H9 (cell line): Measurements from ENCODE around the gene GNRHR. TPM values are rescaled to one million over a fixed set of nuclear protein-coding genes. Genes with fewer than 3 reads are reported as not detected.

Experiments used
- DNase-seq: peaks from one replicate; pipeline ENCODE4 v3.0.0-alpha.2; 2017
- H2AFZ ChIP-seq: one replicate; pipeline ENCODE4 v1.6.1; 2013; ENCODE audit warnings: mild to moderate bottlenecking, low read length, control low read depth, moderate library complexity
- H2AK5ac ChIP-seq: 2 replicates; pipeline ENCODE4 v1.6.1; 2013; ENCODE audit warnings: low read length, control low read depth, mixed read lengths; ENCODE audit not compliant: insufficient read length
- H2BK120ac ChIP-seq: one replicate; pipeline ENCODE4 v1.6.1; 2013; ENCODE audit warnings: low read depth, mild to moderate bottlenecking, low read length, control low read depth, inconsistent platforms; ENCODE audit not compliant: poor library complexity, severe bottlenecking
- H2BK12ac ChIP-seq: 2 replicates; pipeline ENCODE4 v1.6.1; 2013; ENCODE audit warnings: low read length, control low read depth, mixed read lengths, low read depth; ENCODE audit not compliant: insufficient read length
- H2BK15ac ChIP-seq: 2 replicates; pipeline ENCODE4 v1.6.1; 2013; ENCODE audit warnings: low read depth, low read length, control low read depth
- H2BK20ac ChIP-seq: one replicate; pipeline ENCODE4 v1.6.1; 2013; ENCODE audit warnings: low read depth, mild to moderate bottlenecking, low read length, control low read depth, inconsistent platforms; ENCODE audit not compliant: poor library complexity, severe bottlenecking
- H2BK5ac ChIP-seq: 2 replicates; pipeline ENCODE4 v1.6.1; 2013; ENCODE audit warnings: low read length, control low read depth, mixed read lengths; ENCODE audit not compliant: insufficient read length
- H3K14ac ChIP-seq: 2 replicates; pipeline ENCODE4 v1.6.1; 2013; ENCODE audit warnings: low read length, control low read depth; ENCODE audit not compliant: insufficient read depth
- H3K18ac ChIP-seq: 2 replicates; pipeline ENCODE4 v1.6.1; 2013; ENCODE audit warnings: low read depth, mild to moderate bottlenecking, mixed read lengths, low read length, control low read depth; ENCODE audit not compliant: insufficient read length
- H3K23ac ChIP-seq: 2 replicates; pipeline ENCODE4 v1.6.1; 2013; ENCODE audit warnings: low read length, control low read depth, mixed read lengths, low read depth; ENCODE audit not compliant: insufficient read length
- H3K23me2 ChIP-seq: 2 replicates; pipeline ENCODE4 v1.6.1; 2013; ENCODE audit warnings: low read depth, mild to moderate bottlenecking, mixed read lengths, low read length, control low read depth; ENCODE audit not compliant: insufficient read length, poor library complexity, severe bottlenecking
- H3K27ac ChIP-seq: 2 replicates; pipeline ENCODE4 v1.5.1; 2013; ENCODE audit warnings: low read length, control low read depth, mixed read lengths, low read depth; ENCODE audit not compliant: insufficient read length
- H3K27me3 ChIP-seq: 2 replicates; pipeline ENCODE4 v1.6.1; 2013; ENCODE audit warnings: low read length, control low read depth, inconsistent platforms; ENCODE audit not compliant: insufficient read depth
- H3K4ac ChIP-seq: 2 replicates; pipeline ENCODE4 v1.6.1; 2013; ENCODE audit warnings: low read depth, mild to moderate bottlenecking, control low read depth, inconsistent platforms, low read length, moderate library complexity
- H3K4me1 ChIP-seq: 2 replicates; pipeline ENCODE4 v1.6.1; 2013; ENCODE audit warnings: low read length, control low read depth, inconsistent platforms; ENCODE audit not compliant: insufficient read depth
- H3K4me2 ChIP-seq: 2 replicates; pipeline ENCODE4 v1.6.1; 2013; ENCODE audit warnings: low read length, control low read depth, mixed read lengths; ENCODE audit not compliant: insufficient read length, insufficient read depth
- H3K56ac ChIP-seq: 2 replicates; pipeline ENCODE4 v1.6.1; 2013; ENCODE audit warnings: low read depth, mild to moderate bottlenecking, mixed read lengths, low read length, control low read depth; ENCODE audit not compliant: insufficient read length
- H3K79me1 ChIP-seq: 2 replicates; pipeline ENCODE4 v1.6.1; 2013; ENCODE audit warnings: low read depth, mild to moderate bottlenecking, moderate library complexity, low read length, control low read depth, inconsistent platforms; ENCODE audit not compliant: insufficient read depth, poor library complexity, severe bottlenecking
- H3K79me2 ChIP-seq: 2 replicates; pipeline ENCODE4 v1.6.1; 2013; ENCODE audit warnings: low read length, control low read depth, inconsistent platforms; ENCODE audit not compliant: insufficient read depth
- H3K9ac ChIP-seq: 2 replicates; pipeline ENCODE4 v1.6.1; 2013; ENCODE audit warnings: low read length, control low read depth, mixed read lengths; ENCODE audit not compliant: insufficient read length; ENCODE audit errors: extremely low read depth
- H3K9me3 ChIP-seq: one replicate; pipeline ENCODE4 v1.6.1; 2013; ENCODE audit warnings: low read depth, low read length, inconsistent platforms; ENCODE audit not compliant: control insufficient read depth
- H3T11ph ChIP-seq: one replicate; pipeline ENCODE4 v1.6.1; 2013; ENCODE audit warnings: mild to moderate bottlenecking, low read length, control low read depth, inconsistent platforms
- H4K20me1 ChIP-seq: one replicate; pipeline ENCODE4 v1.6.1; 2013; ENCODE audit not compliant: control insufficient read depth, insufficient read length, insufficient read depth
- H4K5ac ChIP-seq: 2 replicates; pipeline ENCODE4 v1.6.1; 2013; ENCODE audit warnings: low read depth, mild to moderate bottlenecking, mixed read lengths, low read length, control low read depth; ENCODE audit not compliant: insufficient read length
- H4K8ac ChIP-seq: replicated peaks from 2 replicates; pipeline ENCODE4 v1.6.1; 2013; ENCODE audit warnings: low read length, control low read depth, mixed read lengths, low read depth; ENCODE audit not compliant: insufficient read length
- H4K91ac ChIP-seq: 2 replicates; pipeline ENCODE4 v1.6.1; 2013; ENCODE audit warnings: low read depth, mild to moderate bottlenecking, moderate library complexity, mixed read lengths, low read length, control low read depth; ENCODE audit not compliant: insufficient read length
- H3K27ac Mint-ChIP-seq, 3 experiments: 2 replicates in 2 of 3; 3 replicates in 1 of 3; pipeline ENCODE4 v1.8.0; 2020 to 2021; ENCODE audit warnings: mixed read lengths in 3 of 3, mild to moderate bottlenecking in 1 of 3, moderate library complexity in 1 of 3
- H3K27me3 Mint-ChIP-seq: 2 replicates; pipeline ENCODE4 v1.8.0; 2021; ENCODE audit warnings: low read depth, mild to moderate bottlenecking, moderate library complexity, mixed read lengths
- H3K36me3 Mint-ChIP-seq, 3 experiments: 2 replicates in 2 of 3; 3 replicates in 1 of 3; pipeline ENCODE4 v1.8.0; 2020 to 2021; ENCODE audit warnings: low read depth in 3 of 3, mixed read lengths in 3 of 3; ENCODE audit not compliant: insufficient read depth in 1 of 3
- H3K4me1 Mint-ChIP-seq, 2 experiments: 2 replicates each; pipeline ENCODE4 v1.8.0; 2020; ENCODE audit warnings: mixed read lengths in 2 of 2
- H3K4me3 Mint-ChIP-seq, 2 experiments: 2 replicates in 1 of 2; 3 replicates in 1 of 2; pipeline ENCODE4 v1.8.0; 2020 to 2021; ENCODE audit warnings: mild to moderate bottlenecking in 2 of 2, mixed read lengths in 2 of 2, moderate library complexity in 1 of 2
- H3K9me3 Mint-ChIP-seq, 2 experiments: 2 replicates in 1 of 2; 3 replicates in 1 of 2; pipeline ENCODE4 v1.8.0; 2020; ENCODE audit warnings: mild to moderate bottlenecking in 2 of 2, mixed read lengths in 2 of 2, moderate library complexity in 1 of 2
- CTCF ChIP-seq: fragments of 200-600 bp; sonication (generic); conservative IDR thresholded peaks from 3 replicates; pipeline ENCODE4 v1.8.0; 2021; ENCODE audit warnings: antibody characterized with exemption, mild to moderate bottlenecking
- WGBS: extraction: QIAGEN DNeasy Blood & Tissue Kit; methylation state at CpG from one replicate; pipeline ENCODE4 v1.1.7; 2013; ENCODE audit warnings: missing lambda C conversion rate, low lambda C conversion rate, mixed read lengths; ENCODE audit not compliant: insufficient read length; ENCODE audit errors: extremely low coverage; 5-methylcytosine and 5-hydroxymethylcytosine counted together
- total RNA-seq: library from RNA; stranded (reverse); gene quantifications from 2 replicates; pipeline ENCODE4 v1.2.1, GENCODE V29; 2021

Gene GNRHR
- total RNA-seq, 1 experiment from 2014 or later: not detected

DNA sequence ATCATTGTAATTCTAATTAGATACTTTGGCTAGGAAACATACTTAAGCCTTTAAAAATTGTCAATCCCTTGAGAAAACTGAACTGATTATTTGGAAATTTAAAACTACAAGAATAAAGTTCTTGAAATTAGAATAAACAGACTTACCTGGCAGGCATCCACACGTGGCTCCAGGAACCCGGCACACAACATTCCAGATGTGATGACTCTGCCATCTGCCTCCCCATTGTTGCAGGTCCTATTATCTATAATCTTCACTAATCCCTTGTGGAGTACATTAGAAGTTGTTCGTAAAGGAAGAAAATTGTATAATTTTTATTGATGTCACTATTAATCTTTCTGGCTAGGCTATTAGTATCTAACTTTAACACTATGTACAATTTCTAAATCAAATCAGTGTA is 16.2 kb upstream of the GNRHR start:
- Histone ChIP-seq H3K14ac (no peak overlapping the region), H3K23ac (no peak overlapping the region), H3K9ac (no peak overlapping the region), H3K79me1 (no peaks in the 10 kb centered on the region), H2BK5ac (no peak overlapping the region), H3K4ac (no peak overlapping the region), H4K8ac (no peak overlapping the region), H3T11ph (no peak overlapping the region), H4K91ac (no peak overlapping the region), H3K23me2 (no peaks in the 10 kb centered on the region), H3K56ac (no peak overlapping the region), H4K5ac (no peak overlapping the region), H2AFZ (no peak overlapping the region), H3K79me2 (no peaks in the 10 kb centered on the region), H2BK120ac (no peak overlapping the region), H3K27me3 (no peaks in the 10 kb centered on the region), H4K20me1 (no peaks in the 10 kb centered on the region), H3K27ac (no peak overlapping the region), H2BK20ac (no peak overlapping the region), H3K18ac (no peak overlapping the region), H3K4me2 (no peak overlapping the region), H2BK12ac (no peak overlapping the region), H3K9me3 (no peaks in the 10 kb centered on the region), H2BK15ac (no peak overlapping the region), H2AK5ac (no peak overlapping the region), H3K4me1 (no peaks in the 10 kb centered on the region)
- peaks cover 5% of the 10 kb centered on the region in 2 experiments; a peak in 1 of 4 replicates for H3K4me1 Mint-ChIP-seq
- H3K9me3 Mint-ChIP-seq: no peaks in the 10 kb centered on the region; a peak in 1 of 5 replicates
- no CpG with 5 or more reads among the region's 3 CpGs for WGBS
- no peaks in the 10 kb centered on the region for H3K27me3 Mint-ChIP-seq
- H3K36me3 Mint-ChIP-seq: no peaks in the 10 kb centered on the region
- no peak for TF ChIP-seq CTCF
- H3K4me3 Mint-ChIP-seq: no peak overlapping the region
- H3K27ac Mint-ChIP-seq: peak overlapping the region in 1 of 3 experiments; percentile 24; a peak in 1 of 7 replicates
- no peak for DNase-seq
